B cell (primary cell): ENCODE data around the gene ADAM19.

ENCODE experiments used
- EZH2 ChIP-seq: IDR thresholded peaks from 2 replicates; pipeline ENCODE4 v1.6.1; 2012; ENCODE audit warnings: borderline replicate concordance, low read depth, mild to moderate bottlenecking, moderate library complexity, low read length; ENCODE audit not compliant: insufficient read depth, poor library complexity, severe bottlenecking
- TF ChIP-seq, protein P1 (sequence below): fragments of 200-600 bp; IDR thresholded peaks from one replicate; pipeline ENCODE4 v1.8.0; 2022; ENCODE audit warnings: antibody characterized with exemption, mild to moderate bottlenecking

- TF ChIP-seq EZH2, result no peak
- TF ChIP-seq, protein P1, sequence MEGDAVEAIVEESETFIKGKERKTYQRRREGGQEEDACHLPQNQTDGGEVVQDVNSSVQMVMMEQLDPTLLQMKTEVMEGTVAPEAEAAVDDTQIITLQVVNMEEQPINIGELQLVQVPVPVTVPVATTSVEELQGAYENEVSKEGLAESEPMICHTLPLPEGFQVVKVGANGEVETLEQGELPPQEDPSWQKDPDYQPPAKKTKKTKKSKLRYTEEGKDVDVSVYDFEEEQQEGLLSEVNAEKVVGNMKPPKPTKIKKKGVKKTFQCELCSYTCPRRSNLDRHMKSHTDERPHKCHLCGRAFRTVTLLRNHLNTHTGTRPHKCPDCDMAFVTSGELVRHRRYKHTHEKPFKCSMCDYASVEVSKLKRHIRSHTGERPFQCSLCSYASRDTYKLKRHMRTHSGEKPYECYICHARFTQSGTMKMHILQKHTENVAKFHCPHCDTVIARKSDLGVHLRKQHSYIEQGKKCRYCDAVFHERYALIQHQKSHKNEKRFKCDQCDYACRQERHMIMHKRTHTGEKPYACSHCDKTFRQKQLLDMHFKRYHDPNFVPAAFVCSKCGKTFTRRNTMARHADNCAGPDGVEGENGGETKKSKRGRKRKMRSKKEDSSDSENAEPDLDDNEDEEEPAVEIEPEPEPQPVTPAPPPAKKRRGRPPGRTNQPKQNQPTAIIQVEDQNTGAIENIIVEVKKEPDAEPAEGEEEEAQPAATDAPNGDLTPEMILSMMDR, result no peak
Observed at GRCh38 chr5:157516626-157517325, 58.8 kb downstream of the ADAM19 start.
